K562 treated with DMSO at 1 percent for 4 hours (cell line): Measurements from ENCODE around the gene CHEK1. TPM values are rescaled to one million over a fixed set of nuclear protein-coding genes. Genes with fewer than 3 reads are reported as not detected.

Source experiments
- total RNA-seq: library from RNA; unstranded; fragments of 300-600 nt; gene quantifications from 2 replicates; pipeline ENCODE4 v1.2.3, GENCODE V29; 2022; ENCODE audit not compliant: insufficient read depth

CHEK1 gene
- 49.6 and 54.5 TPM in 2 replicates for total RNA-seq

DNA sequence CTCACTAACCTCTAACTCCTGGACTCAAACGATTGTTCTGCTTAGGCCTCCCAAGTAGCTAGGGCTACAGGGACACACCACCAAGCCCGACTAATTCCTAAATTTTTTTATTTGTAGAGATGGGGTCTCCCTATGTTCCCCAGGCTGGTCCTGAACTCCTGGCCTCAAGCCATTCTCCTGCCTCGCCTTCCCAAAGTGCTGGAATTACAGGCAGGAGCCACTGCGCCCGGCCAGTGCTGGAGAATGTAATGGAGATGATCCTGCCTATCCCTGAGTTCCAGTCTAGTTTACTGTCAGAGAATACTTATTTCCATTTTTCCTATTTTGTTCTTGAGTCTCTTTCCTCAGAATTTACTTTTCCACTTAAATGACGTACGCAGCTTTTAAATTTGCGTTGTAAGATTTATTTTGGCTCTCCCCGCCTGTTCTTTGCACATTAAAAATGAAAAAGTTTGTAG is at the start of gene CHEK1:
CHEK1 (plus strand) TSS at position 408 of the 458 bp plus-strand sequence. CDS start 1,606 bp downstream, outside the sequence.

GRCh38 chr11:125592305-125593113 is 32.5 kb upstream of the CHEK1 start, which contains the start of gene STT3A:
STT3A (plus strand) TSS chr11:125592852; CDS start chr11:125595916, 3,064 bp downstream.

DNA sequence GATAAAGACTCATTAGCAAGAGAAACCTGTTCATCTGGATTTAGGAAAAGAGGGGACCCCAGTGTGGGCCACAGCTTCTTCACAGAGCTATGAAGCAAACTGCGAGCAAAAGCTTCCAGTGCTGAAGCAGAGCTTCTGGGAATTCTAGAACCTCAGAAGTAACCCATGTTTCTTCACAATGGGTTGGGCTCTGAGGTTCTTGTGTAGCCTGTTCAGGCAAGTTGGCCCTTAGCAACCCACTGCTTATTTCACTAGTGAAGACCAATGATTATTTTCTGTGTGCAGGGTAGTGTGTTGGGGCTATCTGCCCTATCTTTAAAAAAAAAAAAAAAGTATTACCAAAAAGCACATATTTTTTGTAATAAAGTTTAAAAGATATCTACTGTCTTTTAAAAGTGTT is 55.8 kb downstream of the CHEK1 start, which contains the start of gene ACRV1:
ACRV1 (minus strand) TSS at position 101 of the 400 bp plus-strand sequence; CDS start at position 34, 67 bp downstream.

Other genes with a start within 250 kb of the CHEK1 start
- gene FEZ1, start 128.9 kb upstream of the CHEK1 start, total RNA-seq = 12.8 and 16.0 TPM in 2 replicates
- gene EI24, start 55.7 kb upstream of the CHEK1 start, total RNA-seq = 128 and 167 TPM in 2 replicates
- gene STT3A, start 32.3 kb upstream of the CHEK1 start, total RNA-seq = 143 and 190 TPM in 2 replicates
- gene ACRV1, start 55.7 kb downstream of the CHEK1 start, total RNA-seq = not detected in 2 replicates
- gene PATE1, start 121.1 kb downstream of the CHEK1 start, total RNA-seq = not detected in 2 replicates
- gene PATE2, start 153.7 kb downstream of the CHEK1 start, total RNA-seq = not detected in 2 replicates
- gene PATE3, start 163.0 kb downstream of the CHEK1 start, total RNA-seq = not detected in 2 replicates
- not detected in 2 replicates for gene PATE4, start 208.2 kb downstream of the CHEK1 start, total RNA-seq